Gastroesophageal sphincter (tissue), 3 donors: ENCODE data around the gene GSTCD.

Experiments
- CTCF ChIP-seq, 4 experiments: fragments of 200-600 bp in 2 of 4; fragments of 450-650 bp in 2 of 4; sonication (generic) in 1 of 4; IDR thresholded peaks; one replicate each; pipeline ENCODE4 v1.5.1; 2017 to 2019; ENCODE audit warnings: antibody characterized with exemption in 4 of 4, mild to moderate bottlenecking in 2 of 4, moderate library complexity in 2 of 4
- EP300 ChIP-seq: sonication (generic); formaldehyde crosslinking; IDR thresholded peaks from one replicate; pipeline ENCODE4 v1.6.1; 2017; ENCODE audit warnings: antibody characterized with exemption, mild to moderate bottlenecking
- POLR2A ChIP-seq, 2 donors: fragments of 450-650 bp; IDR thresholded peaks; one replicate each; pipeline ENCODE4 v1.6.1; 2017; ENCODE audit warnings: antibody characterized with exemption in 2 of 2, mild to moderate bottlenecking in 2 of 2, moderate library complexity in 1 of 2
- POLR2AphosphoS5 ChIP-seq: sonication (generic); formaldehyde crosslinking; IDR thresholded peaks from one replicate; pipeline ENCODE4 v1.6.1; 2017; ENCODE audit warnings: antibody characterized with exemption

- no peak for TF ChIP-seq CTCF (IDR thresholded peaks at IDR 0.05)
- no peak for TF ChIP-seq EP300
- TF ChIP-seq POLR2A (IDR thresholded peaks at IDR 0.05), result no peak
- TF ChIP-seq POLR2AphosphoS5, result no peak
Observed at GRCh38 chr4:105758958-105759357, 50.4 kb downstream of the GSTCD start.
